ENCODE results near the gene MAD2L2.

MAD2L2 gene

GRCh38 chr1:11681071-11681771, at the start of gene MAD2L2:
TSS of gene MAD2L2 (minus strand) at chr1:11681148. CDS start at chr1:11680601, 547 bp downstream.
- DNase-seq, result peak; percentile 96

- DNase-seq, result peak; percentile 68
Measured at GRCh38 chr1:11730429-11730891, 49.5 kb upstream of the MAD2L2 start.

- no peak for DNase-seq
Measured at GRCh38 chr1:11729498-11730428, 48.8 kb upstream of the MAD2L2 start.

- DNase-seq, result no peak
Measured at GRCh38 chr1:11729155-11729497, 48.2 kb upstream of the MAD2L2 start.

GRCh38 chr1:11728126-11728806, 47.3 kb upstream of the MAD2L2 start:
- DNase-seq, result no peak

GRCh38 chr1:11727119-11727518, 46.2 kb upstream of the MAD2L2 start:
- no peak for DNase-seq

- DNase-seq, result no peak
Measured at GRCh38 chr1:11725616-11726015, 44.7 kb upstream of the MAD2L2 start.

- no peak for DNase-seq
Measured at GRCh38 chr1:11722538-11722937, 41.6 kb upstream of the MAD2L2 start.

GRCh38 chr1:11721311-11721710, 40.4 kb upstream of the MAD2L2 start:
- no peak for DNase-seq

- no peak for DNase-seq
Measured at GRCh38 chr1:11720525-11720924, 39.6 kb upstream of the MAD2L2 start.

GRCh38 chr1:11720033-11720376, 39.1 kb upstream of the MAD2L2 start:
- no peak for DNase-seq

- DNase-seq, result peak; percentile 95
Measured at GRCh38 chr1:11719313-11720032, 38.5 kb upstream of the MAD2L2 start.

GRCh38 chr1:11714831-11715575, 34.1 kb upstream of the MAD2L2 start:
- no peak for DNase-seq

GRCh38 chr1:11713095-11713494, 32.1 kb upstream of the MAD2L2 start:
- DNase-seq, result no peak

GRCh38 chr1:11712285-11712684, 31.3 kb upstream of the MAD2L2 start:
- no peak for DNase-seq

GRCh38 chr1:11711490-11711889, 30.5 kb upstream of the MAD2L2 start:
- no peak for DNase-seq

- no peak for DNase-seq
Measured at GRCh38 chr1:11708554-11709350, 27.8 kb upstream of the MAD2L2 start.

- no peak for DNase-seq
Measured at GRCh38 chr1:11707621-11708276, 26.8 kb upstream of the MAD2L2 start.

GRCh38 chr1:11706292-11706691, 25.3 kb upstream of the MAD2L2 start:
- DNase-seq, result no peak

- no peak for DNase-seq
Measured at GRCh38 chr1:11705596-11705995, 24.6 kb upstream of the MAD2L2 start.
